ENCODE data around the gene CCDC172.

GRCh38 chr10:116325987-116326386 lies 1.7 kb downstream of the CCDC172 start:
- TF ChIP-seq CTCF (IDR thresholded peaks at IDR 0.05) (no peak), POLR2A (IDR thresholded peaks at IDR 0.05) (no peak)

Measured in Peyer's patch (tissue), 4 donors.